Measurements from ENCODE around the gene ABL1. TPM values are rescaled to one million over a fixed set of nuclear protein-coding genes. Genes with fewer than 3 reads are reported as not detected.
"Not testable (repeated sequence)": the region's sequence is repeated elsewhere in the genome, so short reads cannot be mapped to it uniquely, and the experiment has no call there.

Gene ABL1
- total RNA-seq, 2 experiments from 2014 or later: 30.2 to 33.0 TPM

GRCh38 chr9:130791303-130791894 lies 43.7 kb upstream of the ABL1 start:
- intact Hi-C loops (cut with micrococcal nuclease): no loop called here
- ChIA-PET CTCF (no interaction called here), POLR2A (no interaction called here)
- DNase-seq (no peak), ATAC-seq (no peak)
- peaks cover 14% of the 10 kb centered on the region for H3K9me3 Mint-ChIP-seq
- H3K27ac Mint-ChIP-seq: no peak overlapping the region
- peaks cover 2% of the 10 kb centered on the region for H3K4me1 Mint-ChIP-seq (ENCODE audit: low read depth)
- no peaks in the 10 kb centered on the region for H3K27me3 Mint-ChIP-seq
- H3K4me3 Mint-ChIP-seq: no peak overlapping the region
- peaks cover 7% of the 10 kb centered on the region for H3K36me3 Mint-ChIP-seq (ENCODE audit: low read depth)
- no peak for TF ChIP-seq CTCF (IDR thresholded peaks at IDR 0.05)

- H3K4me3 Mint-ChIP-seq: no peak overlapping the region
Measured at GRCh38 chr9:130793589-130793988, 41.5 kb upstream of the ABL1 start.

GRCh38 chr9:130794021-130794420 lies 41.0 kb upstream of the ABL1 start:
- DNase-seq; H3K4me1 Mint-ChIP-seq (ENCODE audit: low read depth); H3K27me3 Mint-ChIP-seq; ATAC-seq; POLR2A ChIA-PET; CTCF ChIA-PET; H3K4me3 Mint-ChIP-seq; intact Hi-C loops (cut with micrococcal nuclease); H3K36me3 Mint-ChIP-seq (ENCODE audit: low read depth); H3K27ac Mint-ChIP-seq: not testable (repeated sequence)
- H3K9me3 Mint-ChIP-seq: peaks cover 11% of the 10 kb centered on the region

More at GRCh38 chr9:130793589-130793988, 41.5 kb upstream of the ABL1 start:
- ATAC-seq (no peak), DNase-seq (no peak)
- intact Hi-C loops (cut with micrococcal nuclease): no loop called here
- Mint-ChIP-seq H3K36me3 (ENCODE audit: low read depth) (peaks cover 5% of the 10 kb centered on the region), H3K4me1 (ENCODE audit: low read depth) (peaks cover 2% of the 10 kb centered on the region), H3K27me3 (no peaks in the 10 kb centered on the region), H3K9me3 (peaks cover 14% of the 10 kb centered on the region), H3K27ac (no peak overlapping the region)
- TF ChIP-seq CTCF (IDR thresholded peaks at IDR 0.05): no peak
- CTCF ChIA-PET: no interaction called here
- POLR2A ChIA-PET: no interaction called here

GRCh38 chr9:130794423-130794822 lies 40.6 kb upstream of the ABL1 start:
- H3K27me3 Mint-ChIP-seq; intact Hi-C loops (cut with micrococcal nuclease); H3K4me3 Mint-ChIP-seq; POLR2A ChIA-PET; H3K36me3 Mint-ChIP-seq (ENCODE audit: low read depth); ATAC-seq; H3K4me1 Mint-ChIP-seq (ENCODE audit: low read depth); DNase-seq; H3K9me3 Mint-ChIP-seq; H3K27ac Mint-ChIP-seq: not testable (repeated sequence)
- CTCF ChIA-PET: interaction anchor here (0.5 to 2.1 kb wide), 2 partner anchors 72 to 220 kb away, joined by 3 to 5 read pairs; no protein-coding TSS in a partner anchor

- H3K9me3 Mint-ChIP-seq: peaks cover 2% of the 10 kb centered on the region
- peaks cover 1% of the 10 kb centered on the region for H3K36me3 Mint-ChIP-seq (ENCODE audit: low read depth)
- TF ChIP-seq CTCF (IDR thresholded peaks at IDR 0.05): no peak
- ATAC-seq (no peak), DNase-seq (no peak)
- CTCF ChIA-PET: interaction anchor here (0.5 to 2.1 kb wide), 3 partner anchors 72 to 221 kb away, joined by 3 to 6 read pairs (median 5); no protein-coding TSS in a partner anchor
- H3K27me3 Mint-ChIP-seq: no peaks in the 10 kb centered on the region
- intact Hi-C loops (cut with micrococcal nuclease): no loop called here
- H3K4me1 Mint-ChIP-seq (ENCODE audit: low read depth): no peaks in the 10 kb centered on the region
- no peak overlapping the region for H3K4me3 Mint-ChIP-seq
- POLR2A ChIA-PET: no interaction called here
- H3K27ac Mint-ChIP-seq: no peak overlapping the region
Measured at GRCh38 chr9:130794923-130795495, 40.0 kb upstream of the ABL1 start.

GRCh38 chr9:130803116-130803515 lies 31.9 kb upstream of the ABL1 start:
- ATAC-seq; H3K4me1 Mint-ChIP-seq (ENCODE audit: low read depth); intact Hi-C loops (cut with micrococcal nuclease); H3K27ac Mint-ChIP-seq; DNase-seq; H3K36me3 Mint-ChIP-seq (ENCODE audit: low read depth); H3K27me3 Mint-ChIP-seq; CTCF ChIA-PET; H3K9me3 Mint-ChIP-seq; H3K4me3 Mint-ChIP-seq: not testable (repeated sequence)
- POLR2A ChIA-PET: interaction anchor here (0.6 kb wide), 1 partner anchor 35 kb away, joined by 3 read pairs; no protein-coding TSS in a partner anchor

Data from activated CD8-positive, alpha-beta T cell treated with anti-CD3 and anti-CD28 coated beads for 36 hours (primary cell).